Astrocyte (in vitro differentiated cells and primary cell): ENCODE results near the gene VAV2.

Experiments
- CTCF ChIP-seq: IDR thresholded peaks from 2 replicates; pipeline ENCODE4 v1.5.1; 2011; ENCODE audit warnings: low read depth, mild to moderate bottlenecking, inconsistent platforms, low read length, moderate library complexity; ENCODE audit not compliant: insufficient read depth
- EZH2 ChIP-seq: IDR thresholded peaks from 2 replicates; pipeline ENCODE4 v1.6.1; 2012; ENCODE audit warnings: mild to moderate bottlenecking, low read length, inconsistent platforms; ENCODE audit not compliant: insufficient read depth

GRCh38 chr9:133939171-133939785, 52.8 kb downstream of the VAV2 start:
- TF ChIP-seq CTCF, result no peak
- no peak for TF ChIP-seq EZH2
